IPS DF 6.9 (cell line): ENCODE data around the gene PROK2.

ENCODE experiments used
- DNase-seq: peaks from one replicate; pipeline ENCODE4 v3.0.0-alpha.2; 2013; ENCODE audit warnings: low read depth, low spot score
- H3K27ac ChIP-seq: one replicate; pipeline ENCODE4 v1.5.1; 2013; ENCODE audit warnings: low read length, control low read depth
- H3K27me3 ChIP-seq: 2 replicates; pipeline ENCODE4 v1.6.1; 2013; ENCODE audit warnings: mild to moderate bottlenecking, low read length; ENCODE audit not compliant: control insufficient read depth, insufficient read depth
- H3K36me3 ChIP-seq: 2 replicates; pipeline ENCODE4 v1.6.1; 2013; ENCODE audit warnings: low read length; ENCODE audit not compliant: control insufficient read depth, insufficient read depth
- H3K4me1 ChIP-seq: 2 replicates; pipeline ENCODE4 v1.6.1; 2013; ENCODE audit warnings: low read length; ENCODE audit not compliant: control insufficient read depth, insufficient read depth
- H3K4me3 ChIP-seq: 2 replicates; pipeline ENCODE4 v1.5.1; 2013; ENCODE audit warnings: mild to moderate bottlenecking, low read length
- H3K9me3 ChIP-seq: 2 replicates; pipeline ENCODE4 v1.6.1; 2013; ENCODE audit warnings: low read length, inconsistent platforms; ENCODE audit not compliant: control insufficient read depth, insufficient read depth
- WGBS: extraction: QIAGEN DNeasy Blood & Tissue Kit; methylation state at CpG from one replicate; pipeline ENCODE4 v1.1.7; 2013; ENCODE audit warnings: mixed read lengths, missing lambda C conversion rate; ENCODE audit not compliant: insufficient read length, insufficient coverage; 5-methylcytosine and 5-hydroxymethylcytosine counted together

Gene PROK2

GRCh38 chr3:71809321-71810026, 24.5 kb upstream of the PROK2 start:
- H3K4me1 ChIP-seq = no peaks in the 10 kb centered on the region
- H3K9me3 ChIP-seq = no peaks in the 10 kb centered on the region
- no peak for DNase-seq
- H3K4me3 ChIP-seq = no peak overlapping the region
- WGBS = no CpG with 5 or more reads among the region's 6 CpGs
- H3K27ac ChIP-seq = no peak overlapping the region
- no peaks in the 10 kb centered on the region for H3K36me3 ChIP-seq
- no peaks in the 10 kb centered on the region for H3K27me3 ChIP-seq

DNA sequence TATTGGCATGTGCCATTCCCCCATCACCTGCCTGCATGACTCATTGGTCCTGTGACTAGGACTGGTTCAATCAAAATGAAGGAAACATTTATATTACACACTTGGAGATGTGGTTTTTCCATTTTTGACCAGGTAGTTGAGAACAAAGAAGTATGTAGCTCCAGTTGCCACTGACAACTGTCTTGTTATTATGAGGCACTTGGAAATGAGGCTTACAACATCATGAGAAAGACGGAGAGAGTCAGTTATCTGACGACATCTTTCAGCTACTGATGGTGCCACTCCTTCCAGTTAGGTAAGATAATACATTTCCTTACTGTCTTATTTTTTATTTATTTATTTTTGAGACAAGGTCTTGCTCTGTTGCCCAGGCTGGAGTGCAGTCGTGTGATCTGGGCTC, 21.8 kb upstream of the PROK2 start:
- no peaks in the 10 kb centered on the region for H3K36me3 ChIP-seq
- H3K27ac ChIP-seq = no peak overlapping the region
- no peak for DNase-seq
- no peaks in the 10 kb centered on the region for H3K4me1 ChIP-seq
- H3K27me3 ChIP-seq = no peaks in the 10 kb centered on the region
- WGBS = no CpG with 5 or more reads among the region's 3 CpGs
- no peak overlapping the region for H3K4me3 ChIP-seq
- H3K9me3 ChIP-seq = no peaks in the 10 kb centered on the region

DNA sequence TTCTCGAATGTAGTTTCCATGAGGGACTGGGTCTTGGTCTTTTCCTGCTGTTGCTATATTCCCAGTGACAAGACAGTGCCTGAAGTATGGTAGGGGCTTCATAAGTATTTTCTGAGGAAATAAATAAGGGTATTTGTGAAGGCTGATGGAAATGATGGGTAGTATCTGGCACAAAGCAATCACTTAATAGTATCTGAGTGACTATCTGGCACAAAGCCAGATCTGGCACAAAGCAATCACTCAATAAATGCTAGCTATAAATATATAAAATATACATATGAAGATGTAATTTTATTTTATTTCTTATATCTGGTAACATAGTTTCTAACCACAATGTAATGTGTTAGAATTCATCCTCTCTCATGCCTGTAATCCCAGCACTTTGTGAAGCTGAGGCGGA, 20.7 kb upstream of the PROK2 start:
- no CpG with 5 or more reads among the region's 2 CpGs for WGBS
- no peak for DNase-seq
- H3K36me3 ChIP-seq = no peaks in the 10 kb centered on the region
- H3K4me1 ChIP-seq = no peaks in the 10 kb centered on the region
- H3K27me3 ChIP-seq = no peaks in the 10 kb centered on the region
- H3K27ac ChIP-seq = no peak overlapping the region
- H3K9me3 ChIP-seq = no peaks in the 10 kb centered on the region
- H3K4me3 ChIP-seq = no peak overlapping the region

- DNase-seq = no peak
- H3K9me3 ChIP-seq = no peaks in the 10 kb centered on the region
- no peaks in the 10 kb centered on the region for H3K36me3 ChIP-seq
- no peak overlapping the region for H3K4me3 ChIP-seq
- WGBS = no CpG with 5 or more reads among the region's 3 CpGs
- H3K27ac ChIP-seq = no peak overlapping the region
- H3K4me1 ChIP-seq = no peaks in the 10 kb centered on the region
- H3K27me3 ChIP-seq = no peaks in the 10 kb centered on the region
Measured at GRCh38 chr3:71805199-71805598, 20.3 kb upstream of the PROK2 start.

GRCh38 chr3:71803248-71803647, 18.3 kb upstream of the PROK2 start:
- Histone ChIP-seq H3K27me3 (no peaks in the 10 kb centered on the region), H3K4me3 (no peak overlapping the region), H3K9me3 (no peaks in the 10 kb centered on the region), H3K4me1 (peaks cover 5% of the 10 kb centered on the region; the same call in 1 of the 2 replicates), H3K36me3 (no peaks in the 10 kb centered on the region), H3K27ac (no peak overlapping the region)
- DNase-seq = no peak
- WGBS = no CpG with 5 or more reads among the region's 3 CpGs

GRCh38 chr3:71801986-71802385, 17.0 kb upstream of the PROK2 start:
- 96% methylated on average over 1 of the region's 2 CpGs for WGBS
- DNase-seq = no peak

GRCh38 chr3:71800023-71800422, 15.1 kb upstream of the PROK2 start:
- no peak for DNase-seq
- Histone ChIP-seq H3K4me1 (peaks cover 5% of the 10 kb centered on the region; the same call in 1 of the 2 replicates), H3K27ac (no peak overlapping the region), H3K4me3 (no peak overlapping the region), H3K27me3 (no peaks in the 10 kb centered on the region), H3K9me3 (no peaks in the 10 kb centered on the region), H3K36me3 (no peaks in the 10 kb centered on the region)
- WGBS = no CpG with 5 or more reads among the region's 3 CpGs

More at GRCh38 chr3:71801986-71802385, 17.0 kb upstream of the PROK2 start:
- Histone ChIP-seq H3K4me3 (no peak overlapping the region), H3K4me1 (peaks cover 5% of the 10 kb centered on the region; the same call in 1 of the 2 replicates), H3K27me3 (no peaks in the 10 kb centered on the region), H3K9me3 (no peaks in the 10 kb centered on the region), H3K27ac (no peak overlapping the region), H3K36me3 (no peaks in the 10 kb centered on the region)

DNA sequence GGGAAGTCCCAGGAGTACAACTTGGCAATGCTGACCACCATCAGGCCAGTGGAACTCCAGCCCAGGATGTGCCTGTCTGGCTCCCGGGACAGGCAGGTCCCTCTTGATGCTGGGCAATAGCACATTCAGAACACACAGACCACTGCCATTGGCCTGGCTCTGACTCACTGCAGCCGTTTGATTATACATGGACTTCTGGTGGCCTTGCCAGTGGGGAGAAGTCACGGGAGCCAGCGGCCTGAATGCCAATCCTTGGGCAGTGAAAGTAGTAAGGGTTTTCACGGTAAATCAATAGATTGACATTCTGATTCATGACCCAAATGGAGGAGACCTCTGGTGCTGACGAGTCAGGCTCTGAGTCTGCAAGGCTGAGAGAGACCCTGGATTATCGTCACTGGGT, 12.5 kb upstream of the PROK2 start:
- H3K4me3 ChIP-seq = no peak overlapping the region
- H3K36me3 ChIP-seq = no peaks in the 10 kb centered on the region
- DNase-seq = no peak
- no peaks in the 10 kb centered on the region for H3K27me3 ChIP-seq
- no peaks in the 10 kb centered on the region for H3K9me3 ChIP-seq
- no peak overlapping the region for H3K27ac ChIP-seq
- no CpG with 5 or more reads among the region's 7 CpGs for WGBS
- peaks cover 5% of the 10 kb centered on the region; the same call in 1 of the 2 replicates for H3K4me1 ChIP-seq

DNA sequence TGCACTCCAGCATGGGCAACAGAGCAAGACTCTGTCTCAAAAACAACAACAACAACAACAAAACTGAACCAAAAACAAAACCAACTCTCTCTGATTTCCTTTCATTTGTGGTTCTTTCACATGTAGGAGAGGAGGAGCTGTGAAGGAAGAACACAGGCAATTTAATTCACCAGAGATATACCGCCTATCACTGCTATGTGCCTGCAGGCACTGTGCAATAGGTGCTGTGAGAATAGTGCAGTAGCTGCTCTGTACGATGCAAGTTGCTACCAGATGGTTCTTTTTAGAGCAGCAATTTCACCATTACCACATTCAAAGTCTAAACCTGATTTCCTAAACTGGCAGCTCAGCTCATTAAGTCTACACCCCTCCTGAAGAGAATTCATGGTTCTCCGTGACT, 11.3 kb upstream of the PROK2 start:
- Histone ChIP-seq H3K4me3 (no peak overlapping the region), H3K9me3 (no peaks in the 10 kb centered on the region), H3K36me3 (no peaks in the 10 kb centered on the region), H3K27ac (no peak overlapping the region), H3K4me1 (peaks cover 5% of the 10 kb centered on the region; the same call in 1 of the 2 replicates), H3K27me3 (no peaks in the 10 kb centered on the region)
- no peak for DNase-seq
- no CpG with 5 or more reads among the region's 3 CpGs for WGBS

GRCh38 chr3:71791634-71792033, 6.7 kb upstream of the PROK2 start:
- Histone ChIP-seq H3K4me3 (no peak overlapping the region), H3K4me1 (no peaks in the 10 kb centered on the region), H3K9me3 (no peaks in the 10 kb centered on the region), H3K36me3 (no peaks in the 10 kb centered on the region), H3K27ac (no peak overlapping the region), H3K27me3 (no peaks in the 10 kb centered on the region)
- no CpG with 5 or more reads among the region's 1 CpG for WGBS
- no peak for DNase-seq

DNA sequence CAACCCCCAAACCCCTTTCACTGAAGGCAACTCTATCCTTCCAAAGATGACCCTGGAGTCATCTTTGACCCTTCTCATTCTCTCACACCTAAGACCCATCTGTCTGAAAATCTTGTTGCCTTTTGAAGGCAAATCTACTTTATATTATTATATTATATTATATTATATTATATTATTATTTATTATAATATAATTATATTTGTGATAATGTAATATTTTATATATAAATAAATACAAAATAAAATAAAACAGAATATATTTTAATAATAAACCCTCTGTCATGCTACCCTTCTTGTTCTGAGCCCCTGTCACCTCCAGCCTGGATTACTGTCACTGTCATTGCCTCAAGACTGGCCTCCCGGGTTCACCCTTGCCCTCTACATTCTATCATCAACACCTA, 5.0 kb upstream of the PROK2 start:
- no peaks in the 10 kb centered on the region for H3K36me3 ChIP-seq
- no peak overlapping the region for H3K27ac ChIP-seq
- DNase-seq = no peak
- H3K4me1 ChIP-seq = peaks cover 2% of the 10 kb centered on the region; the same call in 1 of the 2 replicates
- no peak overlapping the region for H3K4me3 ChIP-seq
- peaks cover 12% of the 10 kb centered on the region for H3K27me3 ChIP-seq
- H3K9me3 ChIP-seq = no peaks in the 10 kb centered on the region
- no CpG with 5 or more reads among the region's 1 CpG for WGBS
